ENCODE results near the gene XK. TPM values are rescaled to one million over a fixed set of nuclear protein-coding genes. Genes with fewer than 3 reads are reported as not detected.
"Not testable (repeated sequence)": the region's sequence is repeated elsewhere in the genome, so short reads cannot be mapped to it uniquely, and the experiment has no call there.

The XK gene
- total and polyA plus RNA-seq, 2 experiments from 2014 or later: not detected

DNA sequence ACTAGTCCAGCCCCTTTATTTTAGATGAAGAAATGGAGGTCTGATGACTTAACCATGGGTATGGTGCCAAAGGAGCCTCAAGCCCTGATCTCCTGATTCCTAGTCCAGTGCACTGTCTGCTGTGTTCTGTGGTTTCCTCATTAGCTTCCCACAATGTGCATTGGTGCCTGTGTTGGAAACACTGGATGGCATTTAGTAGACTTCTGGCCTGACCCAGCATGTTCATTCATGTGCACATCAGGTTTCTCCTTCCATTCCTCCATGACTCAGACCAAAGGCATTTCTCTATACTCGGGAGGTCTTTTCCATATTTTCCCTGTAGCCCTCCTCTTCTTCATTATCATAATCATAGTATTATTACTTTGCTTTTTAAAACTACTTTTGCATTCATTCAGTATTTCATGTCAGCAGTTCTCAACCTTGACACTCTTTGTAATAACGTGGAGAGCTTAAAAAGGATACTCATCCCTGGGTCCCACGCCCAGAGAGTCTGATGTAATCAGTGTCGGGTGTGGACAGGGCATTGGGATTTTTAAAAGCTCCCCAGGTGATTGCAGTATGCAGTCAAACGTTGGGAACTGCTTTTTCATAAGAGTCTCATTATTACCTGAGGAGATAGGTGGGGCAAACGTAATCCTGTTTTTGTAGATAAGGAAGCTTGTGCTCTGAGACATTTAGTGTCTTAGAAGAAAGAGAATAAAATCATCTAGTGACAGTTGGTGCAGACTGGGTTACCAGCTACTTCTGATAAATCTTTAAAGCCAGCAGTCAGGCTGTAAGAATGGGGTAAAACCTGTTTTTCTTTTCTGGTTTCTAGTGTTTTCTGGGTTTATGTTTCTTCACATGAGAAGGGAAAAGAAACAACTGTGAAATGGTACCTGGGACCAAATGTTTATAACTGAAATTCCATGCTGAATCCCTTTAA is 40.9 kb upstream of the XK start:
- Histone ChIP-seq H3K9me3 (ENCODE audit: low read depth) (no peaks in the 10 kb centered on the region), H3K4me1 (ENCODE audit: insufficient read depth) (no peaks in the 10 kb centered on the region), H3K27ac (no peak overlapping the region), H4K20me1 (ENCODE audit: insufficient read depth) (no peaks in the 10 kb centered on the region), H3F3A (ENCODE audit: insufficient read depth) (no peaks in the 10 kb centered on the region), H3K4me3 (no peak overlapping the region), H3K79me2 (ENCODE audit: insufficient read depth) (no peaks in the 10 kb centered on the region), H2AFZ (no peak overlapping the region), H3K9ac (no peak overlapping the region), H3K4me2 (ENCODE audit: unreplicated experiment) (no peak overlapping the region), H3K36me3 (ENCODE audit: low read depth) (no peaks in the 10 kb centered on the region), H3K9me2 (ENCODE audit: insufficient read depth) (no peaks in the 10 kb centered on the region), H3K27me3 (replicated peaks; ENCODE audit: insufficient read depth) (no peaks in the 10 kb centered on the region)
- DNase-seq: no peak
- in situ Hi-C loops (cut with MboI): no loop called here
- WGBS, 2 experiments (ENCODE audit: low coverage in 1 of 2, low lambda C conversion rate in 2 of 2, missing lambda C conversion rate in 2 of 2): 19 to 24% methylated on average over 6 of the region's 6 CpGs
- TF ChIP-seq EZH2phosphoT487 (IDR thresholded peaks at IDR 0.05; ENCODE audit: insufficient read depth, low read depth) (no peak), EZH2 (IDR thresholded peaks at IDR 0.05; ENCODE audit: insufficient read depth, poor library complexity, severe bottlenecking) (no peak)

DNA sequence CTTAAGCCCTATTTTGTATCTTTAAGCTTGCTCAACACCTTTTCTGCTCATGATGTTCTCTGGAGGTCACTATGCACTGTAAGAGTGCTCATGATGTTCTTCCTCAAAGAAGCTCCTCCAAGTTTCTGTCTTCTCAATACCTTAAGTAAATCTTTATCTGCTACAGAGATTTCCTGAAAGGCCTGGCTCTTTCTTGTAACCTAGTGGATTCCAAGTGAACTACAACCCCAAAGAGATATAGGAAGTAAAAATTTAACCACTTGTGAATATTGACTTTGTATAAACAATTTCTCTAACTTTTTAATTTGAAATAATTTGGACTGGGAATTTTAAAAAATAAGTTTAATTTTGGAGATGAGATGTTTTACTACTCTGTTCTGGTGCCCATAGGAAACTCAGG is 39.3 kb upstream of the XK start:
- H2AFZ ChIP-seq: no peak overlapping the region
- no peaks in the 10 kb centered on the region for H3K9me2 ChIP-seq (ENCODE audit: insufficient read depth)
- DNase-seq: no peak
- TF ChIP-seq EZH2 (IDR thresholded peaks at IDR 0.05; ENCODE audit: insufficient read depth, poor library complexity, severe bottlenecking) (no peak), EZH2phosphoT487 (IDR thresholded peaks at IDR 0.05; ENCODE audit: insufficient read depth, low read depth) (no peak)
- no peak overlapping the region for H3K9ac ChIP-seq
- no peak overlapping the region for H3K27ac ChIP-seq
- H3K4me2 ChIP-seq (ENCODE audit: unreplicated experiment): no peak overlapping the region
- H3K9me3 ChIP-seq (ENCODE audit: low read depth): no peaks in the 10 kb centered on the region
- no peaks in the 10 kb centered on the region for H4K20me1 ChIP-seq (ENCODE audit: insufficient read depth)
- H3K4me3 ChIP-seq: no peak overlapping the region
- H3F3A ChIP-seq (ENCODE audit: insufficient read depth): no peaks in the 10 kb centered on the region
- H3K79me2 ChIP-seq (ENCODE audit: insufficient read depth): no peaks in the 10 kb centered on the region
- in situ Hi-C loops (cut with MboI): no loop called here
- no peaks in the 10 kb centered on the region for H3K27me3 ChIP-seq (replicated peaks; ENCODE audit: insufficient read depth)
- H3K36me3 ChIP-seq (ENCODE audit: low read depth): no peaks in the 10 kb centered on the region
- H3K4me1 ChIP-seq (ENCODE audit: insufficient read depth): no peaks in the 10 kb centered on the region

- H3K9me3 ChIP-seq (ENCODE audit: low read depth); H3F3A ChIP-seq (ENCODE audit: insufficient read depth); H3K27ac ChIP-seq; H2AFZ ChIP-seq; H3K79me2 ChIP-seq (ENCODE audit: insufficient read depth); H3K4me2 ChIP-seq (ENCODE audit: unreplicated experiment); DNase-seq; H3K4me1 ChIP-seq (ENCODE audit: insufficient read depth); in situ Hi-C loops (cut with MboI); H3K9ac ChIP-seq; H3K27me3 ChIP-seq (replicated peaks; ENCODE audit: insufficient read depth); H3K9me2 ChIP-seq (ENCODE audit: insufficient read depth); H3K36me3 ChIP-seq (ENCODE audit: low read depth); H3K4me3 ChIP-seq; H4K20me1 ChIP-seq (ENCODE audit: insufficient read depth): not testable (repeated sequence)
- WGBS, 2 experiments (ENCODE audit: low coverage in 1 of 2, low lambda C conversion rate in 2 of 2, missing lambda C conversion rate in 2 of 2): 53 to 100% methylated on average over 1 to 2 of the region's 2 CpGs
Observed at GRCh38 chrX:37650879-37651278, 34.7 kb upstream of the XK start.

DNA sequence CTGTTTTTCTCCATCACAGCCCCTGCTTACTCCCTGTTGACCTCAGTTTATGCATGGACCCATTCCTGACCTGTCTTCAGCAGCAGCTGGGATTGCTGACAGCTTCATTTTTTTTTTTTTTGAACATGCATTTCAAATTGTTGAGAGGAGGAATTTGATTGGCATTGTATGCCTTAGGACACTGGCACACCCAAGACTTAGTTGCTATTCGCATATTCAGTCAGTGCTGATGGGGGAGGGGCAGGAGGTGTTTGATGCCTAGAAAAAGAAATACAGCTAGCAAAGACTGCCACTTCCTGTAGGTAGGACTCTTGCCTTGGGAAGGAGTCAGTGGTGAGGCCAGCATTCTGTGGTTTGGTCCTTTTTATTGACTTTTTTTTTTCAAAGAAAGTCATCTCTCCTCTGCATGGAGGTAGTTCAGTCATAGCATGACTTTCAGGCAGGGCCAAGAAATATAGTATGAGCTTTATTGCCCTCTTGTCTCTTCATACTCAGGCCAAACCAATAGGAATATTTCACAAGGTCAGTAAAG is 33.6 kb upstream of the XK start:
- no peaks in the 10 kb centered on the region for H3K4me1 ChIP-seq (ENCODE audit: insufficient read depth)
- whole genome bisulfite sequencing, 2 experiments (ENCODE audit: low coverage in 1 of 2, low lambda C conversion rate in 2 of 2, missing lambda C conversion rate in 2 of 2): 7 to 10% methylated on average over 1 of the region's 1 CpG

More for the DNA sequence above, 33.6 kb upstream of the XK start:
- Histone ChIP-seq H3F3A (ENCODE audit: insufficient read depth) (no peaks in the 10 kb centered on the region), H3K4me3 (no peak overlapping the region), H3K4me2 (ENCODE audit: unreplicated experiment) (no peak overlapping the region), H3K9ac (no peak overlapping the region), H3K9me3 (ENCODE audit: low read depth) (no peaks in the 10 kb centered on the region), H4K20me1 (ENCODE audit: insufficient read depth) (no peaks in the 10 kb centered on the region), H3K79me2 (ENCODE audit: insufficient read depth) (no peaks in the 10 kb centered on the region), H3K9me2 (ENCODE audit: insufficient read depth) (no peaks in the 10 kb centered on the region), H2AFZ (no peak overlapping the region), H3K27me3 (replicated peaks; ENCODE audit: insufficient read depth) (no peaks in the 10 kb centered on the region), H3K27ac (no peak overlapping the region), H3K36me3 (ENCODE audit: low read depth) (no peaks in the 10 kb centered on the region)
- in situ Hi-C loops (cut with MboI): no loop called here
- TF ChIP-seq EZH2phosphoT487 (IDR thresholded peaks at IDR 0.05; ENCODE audit: insufficient read depth, low read depth) (no peak), EZH2 (IDR thresholded peaks at IDR 0.05; ENCODE audit: insufficient read depth, poor library complexity, severe bottlenecking) (no peak)
- DNase-seq: no peak
